B cell (primary cell): ENCODE results near the gene ANKFN1. TPM values are rescaled to one million over a fixed set of nuclear protein-coding genes. Genes with fewer than 3 reads are reported as not detected.

Experiments
- ATAC-seq: fragments of 200-7000 bp; cut with Tn5 transposase; one replicate; pipeline ENCODE4 v1.10.0; 2021; ENCODE audit warnings: low read depth, mild to moderate bottlenecking, moderate number of reproducible peaks, moderate library complexity
- CTCF ChIA-PET: fragments of 350-600 bp; sonication (Branson Sonifier 250); formaldehyde crosslinking; loops from one replicate; lab custom pipeline; 2021; ENCODE audit warnings: antibody characterized with exemption, inconsistent platforms; lab: Charles Lee
- POLR2A ChIA-PET: fragments of 350-600 bp; sonication (Branson Sonifier 250); formaldehyde crosslinking; loops from one replicate; lab custom pipeline; 2021; ENCODE audit warnings: antibody characterized with exemption; lab: Charles Lee
- DNase-seq: peaks from one replicate; pipeline ENCODE4 v3.0.0; 2013
- H2AFZ ChIP-seq: 2 replicates; pipeline ENCODE4 v1.6.1; 2012; ENCODE audit warnings: mild to moderate bottlenecking, low read depth, low read length; ENCODE audit not compliant: insufficient read depth, poor library complexity, severe bottlenecking
- H3K27ac ChIP-seq, 2 donors: 1 replicate in 1 of 2; 2 replicates in 1 of 2; pipeline ENCODE4 v1.5.1; 2012 to 2013; ENCODE audit warnings: low read length in 2 of 2, mild to moderate bottlenecking in 2 of 2, moderate library complexity in 1 of 2
- H3K27me3 ChIP-seq, 4 experiments: fragments of 200-600 bp in 1 of 4; sonication (generic) in 1 of 4; replicated peaks in 1 of 4; 1 replicate in 2 of 4; 2 replicates in 2 of 4; pipeline versions ENCODE4 v1.6.1 to v1.7.0; 2013 to 2016; ENCODE audit warnings: low read length in 3 of 4, mild to moderate bottlenecking in 2 of 4, mixed read lengths in 1 of 4, moderate library complexity in 1 of 4; ENCODE audit not compliant: insufficient read depth in 4 of 4, control insufficient read depth in 3 of 4; ENCODE audit errors: control extremely low read depth in 1 of 4
- H3K36me3 ChIP-seq, 2 experiments: replicated peaks in 1 of 2; 1 replicate in 1 of 2; 2 replicates in 1 of 2; pipeline versions ENCODE4 v1.6.1 to v1.7.1; 2013; ENCODE audit warnings: low read length in 1 of 2; ENCODE audit not compliant: insufficient read depth in 2 of 2, control insufficient read depth in 1 of 2; ENCODE audit errors: control extremely low read depth in 1 of 2, extremely low read depth in 1 of 2
- H3K4me1 ChIP-seq, 2 donors: fragments of 200-600 bp in 1 of 2; sonication (generic) in 1 of 2; 1 replicate in 1 of 2; 2 replicates in 1 of 2; pipeline versions ENCODE4 v1.5.1 to v1.6.1; 2013 to 2017; ENCODE audit warnings: low read length in 2 of 2; ENCODE audit not compliant: control insufficient read depth in 2 of 2, insufficient read depth in 2 of 2
- H3K4me2 ChIP-seq: replicated peaks from 2 replicates; pipeline ENCODE3; 2012; ENCODE audit warnings: mild to moderate bottlenecking, low read depth, low read length; ENCODE audit not compliant: poor library complexity, severe bottlenecking
- H3K4me3 ChIP-seq, 5 experiments: fragments of 200-600 bp in 1 of 5; sonication (generic) in 1 of 5; 1 replicate in 3 of 5; 2 replicates in 2 of 5; pipeline versions ENCODE4 v1.5.1 to v1.7.0; 2011 to 2016; ENCODE audit warnings: low read length in 4 of 5, mild to moderate bottlenecking in 4 of 5, low read depth in 2 of 5, control low read depth in 1 of 5, moderate library complexity in 1 of 5; ENCODE audit not compliant: insufficient read depth in 1 of 5; ENCODE audit errors: control extremely low read depth in 1 of 5, extremely low read depth in 1 of 5
- H3K79me2 ChIP-seq: fragments of 200-600 bp; sonication (generic); one replicate; pipeline ENCODE4 v1.6.0; 2016; ENCODE audit warnings: low read length; ENCODE audit not compliant: control insufficient read depth, insufficient read depth
- H3K9ac ChIP-seq: fragments of 200-600 bp; sonication (generic); 2 replicates; pipeline ENCODE4 v1.6.1; 2017; ENCODE audit warnings: mild to moderate bottlenecking, low read length, moderate library complexity
- H3K9me3 ChIP-seq, 3 donors: one replicate each; pipeline versions ENCODE4 v1.6.1 to v1.7.1; 2013; ENCODE audit warnings: low read length in 2 of 3; ENCODE audit not compliant: control insufficient read depth in 2 of 3, insufficient read depth in 1 of 3; ENCODE audit errors: control extremely low read depth in 1 of 3
- H4K20me1 ChIP-seq: 2 replicates; pipeline ENCODE4 v1.6.0; 2012; ENCODE audit warnings: mild to moderate bottlenecking, low read length; ENCODE audit not compliant: insufficient read depth, control insufficient read depth, poor library complexity, severe bottlenecking
- H3K27ac Mint-ChIP-seq: one replicate; pipeline ENCODE4 v1.8.0; 2021; ENCODE audit warnings: mixed read lengths
- H3K27me3 Mint-ChIP-seq: one replicate; pipeline ENCODE4 v1.8.0; 2021; ENCODE audit warnings: mixed read lengths
- H3K4me1 Mint-ChIP-seq: one replicate; pipeline ENCODE4 v1.8.0; 2021; ENCODE audit warnings: mixed read lengths
- H3K4me3 Mint-ChIP-seq: one replicate; pipeline ENCODE4 v1.8.0; 2021; ENCODE audit warnings: mixed read lengths
- H3K9me3 Mint-ChIP-seq: one replicate; pipeline ENCODE4 v1.8.0; 2022; ENCODE audit warnings: mixed read lengths; ENCODE audit not compliant: insufficient read depth
- EZH2 ChIP-seq: IDR thresholded peaks from 2 replicates; pipeline ENCODE4 v1.6.1; 2012; ENCODE audit warnings: borderline replicate concordance, low read depth, mild to moderate bottlenecking, moderate library complexity, low read length; ENCODE audit not compliant: insufficient read depth, poor library complexity, severe bottlenecking
- WGBS: methylation state at CpG from one replicate; pipeline ENCODE4 v1.1.5; 2013; ENCODE audit warnings: missing lambda C conversion rate; ENCODE audit not compliant: insufficient coverage; 5-methylcytosine and 5-hydroxymethylcytosine counted together
- intact Hi-C: fragments of 100-400 bp; cut with micrococcal nuclease; formaldehyde crosslinking; loops from one replicate; pipeline ENCODE4 v1.10.0; 2022
- polyA plus RNA-seq: library from polyadenylated mRNA; depleted of rRNA; stranded (reverse); fragments of >200 nt; gene quantifications from 2 replicates; pipeline ENCODE4 v1.2.3, GENCODE V29; 2012
- total RNA-seq, 2 donors: library from RNA; stranded (reverse); fragments of 120-200 nt in 1 of 2; gene quantifications; 1 replicate in 1 of 2; 2 replicates in 1 of 2; pipeline versions ENCODE4 v1.2.3 to v1.2.4, GENCODE V29; 2013 to 2022
- TF ChIP-seq, protein P1 (sequence below): fragments of 200-600 bp; IDR thresholded peaks from one replicate; pipeline ENCODE4 v1.8.0; 2022; ENCODE audit warnings: antibody characterized with exemption, mild to moderate bottlenecking

Gene ANKFN1
- total and polyA plus RNA-seq, 2 donors (not counting 1 experiment from before 2014, with no cell fraction given): not detected

DNA sequence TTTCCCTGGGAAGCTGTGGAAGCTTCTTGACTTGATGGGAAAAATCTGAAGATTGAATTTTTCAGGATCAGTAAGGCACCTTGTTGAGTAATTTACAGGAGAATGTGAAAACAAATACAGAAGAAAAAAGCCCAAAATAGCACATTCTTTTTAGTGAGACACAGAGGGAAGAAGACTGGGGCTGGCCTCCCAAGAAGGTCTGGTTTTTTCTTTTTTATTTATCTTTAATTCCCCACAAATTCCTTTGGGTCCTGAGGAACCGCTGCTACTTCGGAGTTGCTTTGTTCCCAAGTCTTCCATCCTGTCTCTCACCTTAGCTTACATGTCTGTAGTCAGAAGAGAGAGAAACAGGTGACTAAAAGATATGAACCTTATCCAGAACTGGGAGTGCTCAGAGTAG is 273.6 kb downstream of the ANKFN1 start:
- H3K4me3 ChIP-seq: no peak overlapping the region
- ATAC-seq (no peak), DNase-seq (no peak)
- H3K27me3 ChIP-seq: no peaks in the 10 kb centered on the region
- no peak overlapping the region for H3K9ac ChIP-seq
- no peak overlapping the region for H3K4me2 ChIP-seq
- intact Hi-C loops: no loop called here
- no peaks in the 10 kb centered on the region for H3K4me1 ChIP-seq
- no peak overlapping the region for H2AFZ ChIP-seq
- no peak overlapping the region for H3K27ac ChIP-seq
- Mint-ChIP-seq H3K27me3 (peaks cover 14% of the 10 kb centered on the region), H3K4me3 (no peak overlapping the region), H3K9me3 (no peaks in the 10 kb centered on the region), H3K27ac (no peak overlapping the region), H3K4me1 (no peaks in the 10 kb centered on the region)
- ChIA-PET POLR2A (no interaction called here), CTCF (no interaction called here)
- no CpG with 5 or more reads among the region's 2 CpGs for WGBS
- no peaks in the 10 kb centered on the region for H3K36me3 ChIP-seq
- TF ChIP-seq, protein P1, sequence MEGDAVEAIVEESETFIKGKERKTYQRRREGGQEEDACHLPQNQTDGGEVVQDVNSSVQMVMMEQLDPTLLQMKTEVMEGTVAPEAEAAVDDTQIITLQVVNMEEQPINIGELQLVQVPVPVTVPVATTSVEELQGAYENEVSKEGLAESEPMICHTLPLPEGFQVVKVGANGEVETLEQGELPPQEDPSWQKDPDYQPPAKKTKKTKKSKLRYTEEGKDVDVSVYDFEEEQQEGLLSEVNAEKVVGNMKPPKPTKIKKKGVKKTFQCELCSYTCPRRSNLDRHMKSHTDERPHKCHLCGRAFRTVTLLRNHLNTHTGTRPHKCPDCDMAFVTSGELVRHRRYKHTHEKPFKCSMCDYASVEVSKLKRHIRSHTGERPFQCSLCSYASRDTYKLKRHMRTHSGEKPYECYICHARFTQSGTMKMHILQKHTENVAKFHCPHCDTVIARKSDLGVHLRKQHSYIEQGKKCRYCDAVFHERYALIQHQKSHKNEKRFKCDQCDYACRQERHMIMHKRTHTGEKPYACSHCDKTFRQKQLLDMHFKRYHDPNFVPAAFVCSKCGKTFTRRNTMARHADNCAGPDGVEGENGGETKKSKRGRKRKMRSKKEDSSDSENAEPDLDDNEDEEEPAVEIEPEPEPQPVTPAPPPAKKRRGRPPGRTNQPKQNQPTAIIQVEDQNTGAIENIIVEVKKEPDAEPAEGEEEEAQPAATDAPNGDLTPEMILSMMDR: no peak
- TF ChIP-seq EZH2: no peak
- H4K20me1 ChIP-seq: no peaks in the 10 kb centered on the region
- no peaks in the 10 kb centered on the region for H3K9me3 ChIP-seq
- H3K79me2 ChIP-seq: no peaks in the 10 kb centered on the region

DNA sequence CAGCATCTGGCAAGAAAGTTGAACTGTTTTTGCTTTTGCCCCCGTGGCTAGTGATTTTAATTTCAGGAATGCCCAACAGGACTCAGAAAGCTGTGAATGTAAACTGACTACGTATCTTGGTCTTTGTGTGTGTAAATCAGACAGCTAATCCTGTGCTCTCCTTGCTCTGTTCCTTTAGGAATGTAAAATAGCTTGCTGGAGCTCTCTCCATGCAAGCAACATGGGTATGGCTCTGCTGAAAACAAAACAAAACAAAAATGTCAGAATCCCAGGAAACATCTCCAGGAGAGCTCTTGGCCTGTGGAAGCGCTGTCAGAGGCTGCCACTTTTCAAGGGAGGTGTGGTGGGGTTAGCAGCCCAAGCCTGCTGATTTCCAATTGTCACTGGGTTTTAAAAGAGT is 278.5 kb downstream of the ANKFN1 start:
- intact Hi-C loops: no loop called here
- ChIA-PET CTCF (no interaction called here), POLR2A (no interaction called here)

More for the DNA sequence above, 278.5 kb downstream of the ANKFN1 start:
- TF ChIP-seq, protein P1: no peak
- TF ChIP-seq EZH2: no peak
- DNase-seq (no peak), ATAC-seq (no peak)
- Histone ChIP-seq H2AFZ (no peak overlapping the region), H3K79me2 (no peaks in the 10 kb centered on the region), H3K4me2 (no peak overlapping the region), H3K4me3 (no peak overlapping the region), H3K27ac (no peak overlapping the region), H3K4me1 (no peaks in the 10 kb centered on the region), H3K27me3 (no peaks in the 10 kb centered on the region), H4K20me1 (no peaks in the 10 kb centered on the region), H3K9ac (no peak overlapping the region), H3K36me3 (no peaks in the 10 kb centered on the region), H3K9me3 (no peaks in the 10 kb centered on the region)
- Mint-ChIP-seq H3K4me1 (no peaks in the 10 kb centered on the region), H3K27ac (no peak overlapping the region), H3K27me3 (peaks cover 19% of the 10 kb centered on the region), H3K9me3 (no peaks in the 10 kb centered on the region), H3K4me3 (no peak overlapping the region)
- WGBS: 75% methylated on average over 2 of the region's 3 CpGs
